HepG2 (cell line): Measurements from ENCODE around the gene MGLL. TPM values are rescaled to one million over a fixed set of nuclear protein-coding genes. Genes with fewer than 3 reads are reported as not detected.

Experiments used
- ATAC-seq: fragments of 200-7000 bp; cut with Tn5 transposase; 3 replicates; pipeline ENCODE4 v1.9.1; 2020; ENCODE audit warnings: mild to moderate bottlenecking, moderate library complexity
- BruUV-seq: library from RNA; stranded (reverse); fragments of 400-500 nt; replicated peaks from 2 replicates; lab custom pipeline; 2021; lab: Mats Ljungman, UMichigan
- CTCF ChIA-PET: fragments of 300-600 bp; formaldehyde crosslinking; extraction: SDS; loops from one replicate; lab custom pipeline; 2021; ENCODE audit warnings: low total read pairs, inconsistent platforms, low intra/inter-chr PET ratio; lab: Yijun Ruan, JAX
- POLR2A ChIA-PET: fragments of 350-600 bp; sonication (Branson Sonifier 250); formaldehyde crosslinking; loops from one replicate; lab custom pipeline; 2020; ENCODE audit warnings: antibody characterized with exemption, inconsistent platforms; lab: Yijun Ruan, JAX
- DNase-seq: peaks from one replicate; pipeline ENCODE4 v3.0.0-alpha.2; 2015; ENCODE audit warnings: low spot score
- FAIRE-seq: peaks from 3 replicates; lab custom pipeline; 2011; peaks lifted over from hg19 to GRCh38; lab: Jason Lieb, UNC
- H2AFZ ChIP-seq: one replicate; pipeline ENCODE4 v1.6.1; 2011; ENCODE audit warnings: low read length, inconsistent platforms
- H3K27ac ChIP-seq: fragments of 300-600 bp; 3 replicates; pipeline ENCODE4 v1.8.0; 2011; ENCODE audit warnings: mixed run types, mild to moderate bottlenecking, mixed read lengths, low read length, inconsistent platforms; ENCODE audit not compliant: insufficient read depth; ENCODE audit errors: extremely low read length
- H3K27me3 ChIP-seq, 2 experiments: fragments of 200-600 bp in 1 of 2; 2 replicates in 1 of 2; 3 replicates in 1 of 2; pipeline versions ENCODE4 v1.6.0 to v1.8.0; 2011; ENCODE audit warnings: low read length in 2 of 2, mild to moderate bottlenecking in 2 of 2, moderate library complexity in 2 of 2, inconsistent platforms in 1 of 2; ENCODE audit not compliant: insufficient read depth in 2 of 2, control insufficient read depth in 1 of 2
- H3K36me3 ChIP-seq, 2 experiments: fragments of 200-600 bp in 1 of 2; replicated peaks in 1 of 2; 2 replicates in 1 of 2; 3 replicates in 1 of 2; pipeline versions ENCODE4 v1.5.1 to v1.8.0; 2011; ENCODE audit warnings: low read length in 2 of 2, inconsistent platforms in 1 of 2; ENCODE audit not compliant: insufficient read depth in 2 of 2, control insufficient read depth in 1 of 2
- H3K4me1 ChIP-seq: 2 replicates; pipeline ENCODE4 v1.5.1; 2012; ENCODE audit warnings: low read length, inconsistent platforms; ENCODE audit not compliant: insufficient read depth
- H3K4me2 ChIP-seq: 2 replicates; pipeline ENCODE4 v1.6.0; 2011; ENCODE audit warnings: low read depth, low read length, inconsistent platforms
- H3K4me3 ChIP-seq, 3 experiments: fragments of 200-600 bp in 1 of 3; sonication (generic), shearing (Covaris generic) in 1 of 3; replicated peaks in 1 of 3; 2 replicates each; pipeline ENCODE4 v1.5.1; 2011 to 2016; ENCODE audit warnings: low read length in 3 of 3, inconsistent platforms in 2 of 3, low read depth in 2 of 3, mild to moderate bottlenecking in 2 of 3, control low read depth in 1 of 3, mixed read lengths in 1 of 3; ENCODE audit not compliant: insufficient read depth in 1 of 3
- H3K79me2 ChIP-seq: one replicate; pipeline ENCODE4 v1.6.1; 2011; ENCODE audit warnings: low read length, inconsistent platforms; ENCODE audit not compliant: insufficient read depth
- H3K9ac ChIP-seq: 2 replicates; pipeline ENCODE4 v1.6.0; 2011; ENCODE audit warnings: mild to moderate bottlenecking, low read depth, low read length, inconsistent platforms; ENCODE audit not compliant: insufficient read depth
- H3K9me3 ChIP-seq: 2 replicates; pipeline ENCODE4 v1.5.1; 2012; ENCODE audit warnings: mild to moderate bottlenecking, low read length
- H4K20me1 ChIP-seq: 2 replicates; pipeline ENCODE4 v1.6.0; 2011; ENCODE audit warnings: inconsistent platforms, mild to moderate bottlenecking, low read length, moderate library complexity; ENCODE audit not compliant: insufficient read depth
- ESRRA ChIP-seq: sonication (generic); formaldehyde crosslinking; IDR thresholded peaks from 2 replicates; pipeline ENCODE4 v1.5.1; 2020; ENCODE audit warnings: mild to moderate bottlenecking, low read depth, missing genetic modification reagents
- HCFC1 ChIP-seq: fragments of 150-350 bp; IDR thresholded peaks from 2 replicates; pipeline ENCODE4 v1.6.1; 2014; ENCODE audit warnings: low read depth, low read length
- KDM2A ChIP-seq: sonication (generic); formaldehyde crosslinking; IDR thresholded peaks from 2 replicates; pipeline ENCODE4 v1.4.0; 2020; ENCODE audit warnings: low read depth, missing genetic modification reagents, borderline replicate concordance
- MED13 ChIP-seq: sonication (generic); formaldehyde crosslinking; IDR thresholded peaks from 2 replicates; pipeline ENCODE4 v1.5.0; 2020; ENCODE audit warnings: missing genetic modification reagents
- MEIS1 ChIP-seq: sonication (generic); formaldehyde crosslinking; IDR thresholded peaks from 2 replicates; pipeline ENCODE4 v1.9.0; 2021; ENCODE audit warnings: mild to moderate bottlenecking, missing genetic modification reagents, moderate library complexity, borderline replicate concordance
- NFIC ChIP-seq: IDR thresholded peaks from 2 replicates; pipeline ENCODE4 v1.6.1; 2012; ENCODE audit warnings: mild to moderate bottlenecking, low read length, inconsistent platforms
- RNF2 ChIP-seq: fragments of 450-650 bp; conservative IDR thresholded peaks from 2 replicates; pipeline ENCODE4 v1.6.1; 2016; ENCODE audit warnings: low read depth
- SOX6 ChIP-seq, 2 experiments: fragments of 450-650 bp in 1 of 2; sonication (generic) in 1 of 2; formaldehyde crosslinking in 1 of 2; IDR thresholded peaks; 2 replicates each; pipeline versions ENCODE4 v1.4.0 to v1.6.1; 2017 to 2020; ENCODE audit warnings: antibody characterized with exemption in 1 of 2, mild to moderate bottlenecking in 1 of 2, missing genetic modification reagents in 1 of 2
- TCF7L2 ChIP-seq: IDR thresholded peaks from 2 replicates; pipeline ENCODE4 v1.6.1; 2011; ENCODE audit warnings: mild to moderate bottlenecking, low read depth, low read length, moderate library complexity
- ZNF720 ChIP-seq: sonication (generic); formaldehyde crosslinking; IDR thresholded peaks from 2 replicates; pipeline ENCODE4 v1.4.0; 2020; ENCODE audit warnings: missing genetic modification reagents
- in situ Hi-C: cut with HindIII; loops from 2 replicates; pipeline ENCODE4 v1.10.0; 2017; ENCODE audit warnings: low pct_unique_long_range_greater_than_20kb; ENCODE audit not compliant: extremely low pct_ligation_motif_present
- intact Hi-C: fragments of 100-400 bp; cut with micrococcal nuclease; formaldehyde crosslinking; loops from one replicate; pipeline ENCODE4 v1.10.0; 2022; ENCODE audit not compliant: unreplicated experiment
- polyA plus RNA-seq, 8 experiments: library from polyadenylated mRNA; depleted of rRNA in 3 of 8; stranded (reverse) in 7 of 8; unstranded in 1 of 8; fragments of >200 nt; fragmentation: Illumina TruSeq in 4 of 8; extraction: Trizol in 4 of 8; gene quantifications; 2 replicates each; pipeline versions ENCODE4 v1.2.1 to v1.2.3, GENCODE V29; 2011 to 2016; ENCODE audit warnings: low read depth in 4 of 8, missing spikeins in 1 of 8, mixed read lengths in 1 of 8; ENCODE audit not compliant: insufficient read depth in 1 of 8
- total RNA-seq, 5 experiments: library from RNA; depleted of rRNA; stranded (reverse); fragments of >200 nt; fragmentation: Illumina TruSeq; extraction: Trizol; gene quantifications; 2 replicates each; pipeline ENCODE4 v1.2.3, GENCODE V29; 2016; ENCODE audit warnings: low read depth in 1 of 5
- TF ChIP-seq, protein P1 (sequence below): sonication (generic); formaldehyde crosslinking; IDR thresholded peaks from 2 replicates; pipeline ENCODE4 v1.8.0; 2022; ENCODE audit warnings: missing genetic modification reagents, low read depth, mild to moderate bottlenecking, borderline replicate concordance
- TF ChIP-seq, protein P2 (sequence below): sonication (generic); formaldehyde crosslinking; IDR thresholded peaks from 2 replicates; pipeline ENCODE4 v1.4.0; 2020; ENCODE audit warnings: missing genetic modification reagents
- TF ChIP-seq, protein P3 (sequence below): sonication (generic); formaldehyde crosslinking; IDR thresholded peaks from one replicate; pipeline ENCODE4 v1.5.1; 2020; ENCODE audit warnings: mild to moderate bottlenecking, missing genetic modification reagents; ENCODE audit errors: not compliant biosample characterization
- TF ChIP-seq, protein P4 (sequence below): conservative IDR thresholded peaks from 2 replicates; pipeline ENCODE4 v1.6.1; 2018; ENCODE audit warnings: missing genetic modification reagents

MGLL gene
- total and polyA plus RNA-seq, 2 of the 13 experiments (the other 11 are each of a cell fraction or from before 2014, with no cell fraction given) = not detected

DNA sequence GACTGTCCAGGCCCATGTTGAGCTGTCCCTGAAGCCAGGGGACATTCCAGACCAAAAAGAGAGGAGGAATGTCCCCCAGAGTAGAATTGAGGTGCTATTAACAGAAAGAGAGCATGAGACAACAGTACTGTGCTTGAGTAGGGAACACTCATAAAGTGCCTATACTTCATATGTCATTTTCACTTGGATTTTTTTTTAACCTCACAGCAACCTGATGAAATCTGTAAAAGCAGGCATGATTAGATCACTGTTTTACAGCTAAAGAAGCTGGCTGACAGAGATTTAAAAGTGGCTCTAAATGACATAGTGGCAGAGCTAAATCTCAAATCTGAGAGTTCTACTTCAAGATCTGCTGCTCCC, 174.5 kb downstream of the MGLL start:
- no peak for DNase-seq
- intact Hi-C loops (no loop called here), in situ Hi-C loops (no loop called here)
- no peaks in the 10 kb centered on the region for H3K9me3 ChIP-seq
- no peaks in the 10 kb centered on the region for H3K4me1 ChIP-seq
- H4K20me1 ChIP-seq = no peaks in the 10 kb centered on the region
- H3K4me3 ChIP-seq = no peak overlapping the region
- H3K9ac ChIP-seq = no peak overlapping the region
- ChIA-PET POLR2A (no interaction called here), CTCF (no interaction called here)
- BruUV-seq = no TSS peak
- no peak overlapping the region for H2AFZ ChIP-seq
- H3K4me2 ChIP-seq = no peak overlapping the region
- H3K27me3 ChIP-seq = no peaks in the 10 kb centered on the region
- H3K79me2 ChIP-seq = no peaks in the 10 kb centered on the region
- no peak for FAIRE-seq
- H3K27ac ChIP-seq = no peak overlapping the region
- H3K36me3 ChIP-seq = 0 out of 5 replicates have a peak, but pooled peaks cover 0 to 3% of the 10 kb centered on the region in 2 experiments
- no peak for ATAC-seq
- TF ChIP-seq SOX6 (IDR thresholded peaks at IDR 0.05) (no peak), SOX6 (CRISPR knock-in tag; IDR thresholded peaks at IDR 0.05) (no peak), MED13 (CRISPR knock-in tag) (no peak), TCF7L2 (no peak), KDM2A (CRISPR knock-in tag) (no peak), RNF2 (no peak), ESRRA (CRISPR knock-in tag) (no peak), NFIC (no peak), MEIS1 (no peak), ZNF720 (no peak), HCFC1 (no peak)
- TF ChIP-seq, protein P1, sequence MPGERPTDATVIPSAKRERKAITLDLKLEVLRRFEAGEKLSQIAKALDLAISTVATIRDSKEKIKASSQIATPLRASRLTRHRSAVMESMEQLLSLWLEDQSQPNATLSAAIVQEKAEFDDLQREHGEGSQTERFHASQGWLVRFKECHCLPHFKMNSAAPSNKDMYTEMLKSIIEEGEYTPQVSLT (CRISPR knock-in tag) = no peak
- TF ChIP-seq, protein P2, sequence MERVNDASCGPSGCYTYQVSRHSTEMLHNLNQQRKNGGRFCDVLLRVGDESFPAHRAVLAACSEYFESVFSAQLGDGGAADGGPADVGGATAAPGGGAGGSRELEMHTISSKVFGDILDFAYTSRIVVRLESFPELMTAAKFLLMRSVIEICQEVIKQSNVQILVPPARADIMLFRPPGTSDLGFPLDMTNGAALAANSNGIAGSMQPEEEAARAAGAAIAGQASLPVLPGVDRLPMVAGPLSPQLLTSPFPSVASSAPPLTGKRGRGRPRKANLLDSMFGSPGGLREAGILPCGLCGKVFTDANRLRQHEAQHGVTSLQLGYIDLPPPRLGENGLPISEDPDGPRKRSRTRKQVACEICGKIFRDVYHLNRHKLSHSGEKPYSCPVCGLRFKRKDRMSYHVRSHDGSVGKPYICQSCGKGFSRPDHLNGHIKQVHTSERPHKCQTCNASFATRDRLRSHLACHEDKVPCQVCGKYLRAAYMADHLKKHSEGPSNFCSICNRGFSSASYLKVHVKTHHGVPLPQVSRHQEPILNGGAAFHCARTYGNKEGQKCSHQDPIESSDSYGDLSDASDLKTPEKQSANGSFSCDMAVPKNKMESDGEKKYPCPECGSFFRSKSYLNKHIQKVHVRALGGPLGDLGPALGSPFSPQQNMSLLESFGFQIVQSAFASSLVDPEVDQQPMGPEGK (CRISPR knock-in tag) = no peak
- TF ChIP-seq, protein P3, sequence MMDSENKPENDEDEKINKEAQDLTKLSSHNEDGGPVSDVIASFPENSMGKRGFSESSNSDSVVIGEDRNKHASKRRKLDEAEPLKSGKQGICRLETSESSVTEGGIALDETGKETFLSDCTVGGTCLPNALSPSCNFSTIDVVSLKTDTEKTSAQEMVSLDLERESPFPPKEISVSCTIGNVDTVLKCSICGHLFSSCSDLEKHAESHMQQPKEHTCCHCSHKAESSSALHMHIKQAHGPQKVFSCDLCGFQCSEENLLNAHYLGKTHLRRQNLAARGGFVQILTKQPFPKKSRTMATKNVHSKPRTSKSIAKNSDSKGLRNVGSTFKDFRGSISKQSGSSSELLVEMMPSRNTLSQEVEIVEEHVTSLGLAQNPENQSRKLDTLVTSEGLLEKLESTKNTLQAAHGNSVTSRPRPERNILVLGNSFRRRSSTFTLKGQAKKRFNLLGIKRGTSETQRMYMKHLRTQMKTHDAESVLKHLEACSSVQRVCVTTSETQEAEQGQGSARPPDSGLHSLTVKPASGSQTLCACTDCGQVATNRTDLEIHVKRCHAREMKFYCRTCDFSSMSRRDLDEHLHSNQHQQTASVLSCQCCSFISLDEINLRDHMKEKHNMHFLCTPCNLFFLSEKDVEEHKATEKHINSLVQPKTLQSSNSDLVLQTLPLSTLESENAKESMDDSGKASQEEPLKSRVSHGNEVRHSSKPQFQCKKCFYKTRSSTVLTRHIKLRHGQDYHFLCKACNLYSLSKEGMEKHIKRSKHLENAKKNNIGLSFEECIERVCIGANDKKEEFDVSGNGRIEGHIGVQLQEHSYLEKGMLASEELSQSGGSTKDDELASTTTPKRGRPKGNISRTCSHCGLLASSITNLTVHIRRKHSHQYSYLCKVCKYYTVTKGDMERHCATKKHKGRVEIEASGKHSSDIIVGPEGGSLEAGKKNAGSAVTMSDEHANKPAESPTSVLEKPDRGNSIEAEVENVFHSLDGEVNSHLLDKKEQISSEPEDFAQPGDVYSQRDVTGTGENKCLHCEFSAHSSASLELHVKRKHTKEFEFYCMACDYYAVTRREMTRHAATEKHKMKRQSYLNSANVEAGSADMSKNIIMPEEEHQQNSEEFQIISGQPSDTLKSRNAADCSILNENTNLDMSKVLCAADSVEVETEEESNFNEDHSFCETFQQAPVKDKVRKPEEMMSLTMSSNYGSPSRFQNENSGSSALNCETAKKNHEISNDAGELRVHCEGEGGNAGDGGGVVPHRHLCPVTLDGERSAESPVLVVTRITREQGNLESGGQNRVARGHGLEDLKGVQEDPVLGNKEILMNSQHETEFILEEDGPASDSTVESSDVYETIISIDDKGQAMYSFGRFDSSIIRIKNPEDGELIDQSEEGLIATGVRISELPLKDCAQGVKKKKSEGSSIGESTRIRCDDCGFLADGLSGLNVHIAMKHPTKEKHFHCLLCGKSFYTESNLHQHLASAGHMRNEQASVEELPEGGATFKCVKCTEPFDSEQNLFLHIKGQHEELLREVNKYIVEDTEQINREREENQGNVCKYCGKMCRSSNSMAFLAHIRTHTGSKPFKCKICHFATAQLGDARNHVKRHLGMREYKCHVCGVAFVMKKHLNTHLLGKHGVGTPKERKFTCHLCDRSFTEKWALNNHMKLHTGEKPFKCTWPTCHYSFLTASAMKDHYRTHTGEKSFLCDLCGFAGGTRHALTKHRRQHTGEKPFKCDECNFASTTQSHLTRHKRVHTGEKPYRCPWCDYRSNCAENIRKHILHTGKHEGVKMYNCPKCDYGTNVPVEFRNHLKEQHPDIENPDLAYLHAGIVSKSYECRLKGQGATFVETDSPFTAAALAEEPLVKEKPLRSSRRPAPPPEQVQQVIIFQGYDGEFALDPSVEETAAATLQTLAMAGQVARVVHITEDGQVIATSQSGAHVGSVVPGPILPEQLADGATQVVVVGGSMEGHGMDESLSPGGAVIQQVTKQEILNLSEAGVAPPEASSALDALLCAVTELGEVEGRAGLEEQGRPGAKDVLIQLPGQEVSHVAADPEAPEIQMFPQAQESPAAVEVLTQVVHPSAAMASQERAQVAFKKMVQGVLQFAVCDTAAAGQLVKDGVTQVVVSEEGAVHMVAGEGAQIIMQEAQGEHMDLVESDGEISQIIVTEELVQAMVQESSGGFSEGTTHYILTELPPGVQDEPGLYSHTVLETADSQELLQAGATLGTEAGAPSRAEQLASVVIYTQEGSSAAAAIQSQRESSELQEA (CRISPR knock-in tag) = no peak
- TF ChIP-seq, protein P4, sequence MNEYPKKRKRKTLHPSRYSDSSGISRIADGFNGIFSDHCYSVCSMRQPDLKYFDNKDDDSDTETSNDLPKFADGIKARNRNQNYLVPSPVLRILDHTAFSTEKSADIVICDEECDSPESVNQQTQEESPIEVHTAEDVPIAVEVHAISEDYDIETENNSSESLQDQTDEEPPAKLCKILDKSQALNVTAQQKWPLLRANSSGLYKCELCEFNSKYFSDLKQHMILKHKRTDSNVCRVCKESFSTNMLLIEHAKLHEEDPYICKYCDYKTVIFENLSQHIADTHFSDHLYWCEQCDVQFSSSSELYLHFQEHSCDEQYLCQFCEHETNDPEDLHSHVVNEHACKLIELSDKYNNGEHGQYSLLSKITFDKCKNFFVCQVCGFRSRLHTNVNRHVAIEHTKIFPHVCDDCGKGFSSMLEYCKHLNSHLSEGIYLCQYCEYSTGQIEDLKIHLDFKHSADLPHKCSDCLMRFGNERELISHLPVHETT = no peak
